Activated effector memory CD4-positive, alpha-beta T cell treated with Interleukin-2 at 50 U/mL for 16 hours (primary cell): Measurements from ENCODE around the gene GPN1.
"Not testable (repeated sequence)": the region's sequence is repeated elsewhere in the genome, so short reads cannot be mapped to it uniquely, and the experiment has no call there.

Experiments
- DNase-seq: peaks from one replicate; pipeline ENCODE4 v3.0.0-alpha.2; 2020

Gene GPN1

DNA sequence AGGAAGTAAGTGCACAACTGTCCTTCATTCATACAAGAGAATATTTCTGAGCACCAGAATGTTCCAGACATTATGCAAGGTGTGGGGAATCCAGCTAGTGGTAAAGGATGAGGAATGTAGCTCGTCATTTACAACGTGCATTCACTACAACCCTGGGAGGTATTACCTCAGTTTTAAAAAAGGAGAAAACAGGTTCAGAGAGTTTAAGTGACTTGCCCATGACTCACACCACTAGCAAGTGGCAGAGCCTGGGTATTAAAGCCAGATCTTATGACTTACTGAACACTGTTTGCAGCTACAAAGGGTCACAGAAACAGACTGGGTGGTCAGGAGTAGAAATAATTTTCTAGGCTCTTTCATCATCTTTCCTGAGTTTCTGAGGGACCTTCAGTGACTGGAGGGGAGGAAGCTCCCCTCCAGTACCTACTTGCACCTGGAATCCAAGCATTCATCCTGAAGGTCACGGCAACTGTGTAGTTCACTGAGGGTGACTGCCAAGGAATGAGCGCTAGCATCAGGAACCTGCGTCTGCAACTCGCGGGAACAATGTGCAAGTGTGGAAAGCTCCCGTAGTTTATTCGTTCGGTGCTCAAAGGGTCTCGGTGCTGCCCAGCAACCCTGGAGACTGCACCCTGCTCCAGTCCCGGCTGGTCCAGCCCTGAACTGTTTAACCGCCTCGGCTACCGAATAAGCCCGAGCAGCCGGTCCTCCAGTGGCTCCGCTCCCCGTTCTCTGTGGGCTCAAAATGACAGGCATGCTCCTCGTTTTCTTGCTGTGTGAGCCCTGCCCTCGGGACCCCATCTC, 685 bp upstream of the GPN1 start:
- no peak for DNase-seq

DNA sequence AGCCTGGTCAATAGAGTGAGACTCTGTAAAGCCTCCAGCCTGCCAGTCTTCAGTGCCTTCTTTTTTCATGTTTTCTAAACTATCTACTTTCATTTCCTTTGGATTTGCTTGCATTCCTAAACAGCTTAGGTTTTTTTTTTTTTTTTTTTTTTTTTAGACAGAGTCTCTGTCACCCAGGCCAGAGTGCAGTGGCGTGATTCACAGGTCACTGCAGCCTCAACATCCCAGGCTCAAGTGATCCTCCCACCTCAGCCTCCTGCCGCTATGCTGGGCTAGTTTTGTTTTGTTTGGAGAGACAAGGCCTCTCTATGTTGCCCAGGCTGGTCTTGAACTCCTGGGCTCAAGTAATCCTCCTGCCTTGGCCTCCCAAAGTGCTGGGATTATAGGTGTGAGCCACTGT, 1.4 kb downstream of the GPN1 start:
- not testable (repeated sequence) for DNase-seq

DNA sequence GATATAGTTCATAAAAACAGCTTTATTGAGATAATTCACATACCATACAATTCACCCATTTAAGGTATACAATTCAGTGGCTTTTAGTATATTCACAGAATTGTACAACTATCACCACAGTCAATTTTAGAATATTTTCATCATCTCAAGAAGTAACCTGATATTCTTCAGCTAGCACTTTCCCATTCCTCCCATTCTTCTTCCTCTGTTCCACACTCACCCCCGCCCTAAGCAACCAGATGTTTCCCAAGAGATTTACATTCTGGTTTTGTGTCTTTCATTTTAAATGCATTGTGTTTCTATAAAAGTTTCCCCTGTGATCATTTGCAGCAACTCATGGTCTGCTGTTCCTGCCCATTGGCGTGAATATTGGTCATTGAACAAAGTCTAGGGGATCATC, 5.4 kb downstream of the GPN1 start:
- no peak for DNase-seq

DNA sequence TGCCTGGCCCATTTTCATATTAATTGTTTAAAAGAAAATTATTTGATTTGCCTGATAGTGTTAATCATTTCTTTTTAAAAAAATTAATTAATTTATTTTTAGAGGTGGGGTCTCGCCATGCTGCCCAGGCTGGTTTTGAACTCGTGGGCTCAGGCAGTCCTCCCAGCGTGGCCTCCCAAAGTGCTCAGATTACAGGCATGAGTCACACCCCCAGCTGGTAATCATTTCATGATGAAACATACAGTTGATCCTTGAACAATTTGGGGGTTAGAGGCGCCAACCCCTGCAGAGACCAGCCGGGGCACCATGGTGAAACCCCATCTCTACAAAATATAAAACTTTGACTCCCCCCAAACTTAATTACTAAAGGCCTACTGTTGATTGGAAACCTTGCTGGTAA, 7.9 kb downstream of the GPN1 start:
- DNase-seq, result no peak

DNA sequence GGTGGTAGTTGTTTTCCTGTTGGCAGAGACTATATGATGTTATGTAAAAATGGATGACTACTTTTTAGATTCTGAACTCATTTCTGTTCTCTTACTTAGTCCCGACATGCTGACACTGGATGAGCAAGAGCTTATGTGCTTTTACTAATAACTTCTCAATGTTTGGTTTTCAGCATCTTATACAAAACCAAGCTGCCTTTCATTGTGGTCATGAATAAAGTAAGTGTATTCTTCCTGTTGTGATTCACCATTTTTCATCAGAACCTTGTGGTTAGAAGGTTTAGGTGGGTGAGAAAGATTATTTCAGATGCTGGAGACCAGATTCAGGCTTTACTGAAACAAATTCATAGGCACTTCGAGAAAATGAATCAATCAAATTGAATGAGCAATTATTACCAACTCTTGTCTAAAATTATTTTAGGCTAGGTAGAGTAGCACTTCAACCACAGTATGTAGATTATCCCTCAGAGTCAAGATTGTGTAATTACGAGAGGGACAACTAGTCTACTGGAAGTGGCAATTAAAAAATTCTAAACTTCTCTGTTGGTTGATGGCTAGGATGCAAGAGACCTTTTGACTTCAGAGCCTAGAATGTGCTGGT, 9.3 kb downstream of the GPN1 start:
- DNase-seq, result no peak

DNA sequence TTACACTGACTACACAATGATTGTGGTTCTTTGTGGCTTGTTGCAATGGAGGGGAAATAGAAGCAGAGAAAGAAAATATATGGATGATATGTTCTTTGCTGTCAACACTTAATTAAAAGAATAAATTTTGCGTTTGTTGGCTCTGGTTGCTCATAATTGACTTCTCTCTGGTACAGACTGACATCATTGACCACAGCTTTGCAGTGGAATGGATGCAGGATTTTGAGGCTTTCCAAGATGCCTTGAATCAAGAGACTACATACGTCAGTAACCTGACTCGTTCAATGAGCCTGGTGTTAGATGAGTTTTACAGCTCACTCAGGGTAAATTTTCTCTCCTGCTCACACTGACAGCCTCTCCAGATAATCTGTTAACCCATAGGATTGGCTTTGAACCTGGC, 9.9 kb downstream of the GPN1 start:
- no peak for DNase-seq

DNA sequence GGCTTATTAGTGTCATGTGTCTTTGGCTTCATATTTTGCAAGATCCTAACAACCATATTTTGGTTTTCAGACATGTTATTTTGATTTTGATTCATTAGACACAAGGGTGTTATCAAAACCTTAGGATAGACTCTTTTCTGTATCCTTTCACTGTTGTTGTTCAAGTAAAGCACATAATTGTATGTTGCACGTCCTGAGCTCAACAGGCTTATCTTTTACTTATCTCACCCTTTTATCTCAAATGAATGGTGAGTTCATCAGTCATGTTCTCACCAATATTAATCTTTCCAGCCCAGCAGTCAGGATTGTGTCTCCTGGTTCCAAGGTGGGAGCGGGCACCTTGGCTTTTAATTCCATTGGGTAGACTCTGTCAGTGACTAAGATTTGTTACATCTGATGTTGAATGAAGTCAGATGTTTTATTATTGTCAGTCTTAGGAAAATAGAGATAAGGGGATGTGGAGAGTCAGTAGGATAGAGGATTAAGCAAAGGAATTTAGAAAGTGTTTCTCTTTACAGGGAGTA, 11.9 kb downstream of the GPN1 start:
- DNase-seq, result no peak

DNA sequence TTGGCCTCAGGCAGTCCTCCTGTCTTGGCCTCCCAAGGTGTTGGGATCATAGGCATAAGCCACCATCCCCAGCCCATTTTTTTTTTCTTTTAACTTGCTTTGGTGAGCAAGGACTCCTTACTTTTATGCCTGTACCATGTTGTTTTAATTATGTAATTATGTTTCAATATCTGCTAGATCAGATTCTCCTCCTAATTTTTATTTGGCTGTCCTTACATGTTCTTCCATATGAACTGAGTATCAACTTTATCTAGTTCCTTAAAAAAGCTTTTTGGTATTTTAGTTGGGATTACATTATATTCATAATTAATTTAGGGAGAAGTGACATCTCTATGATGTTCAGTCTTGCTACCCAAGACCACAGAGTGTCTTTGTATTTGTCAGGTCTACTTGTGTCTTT, 16.3 kb downstream of the GPN1 start:
- DNase-seq, result no peak

DNA sequence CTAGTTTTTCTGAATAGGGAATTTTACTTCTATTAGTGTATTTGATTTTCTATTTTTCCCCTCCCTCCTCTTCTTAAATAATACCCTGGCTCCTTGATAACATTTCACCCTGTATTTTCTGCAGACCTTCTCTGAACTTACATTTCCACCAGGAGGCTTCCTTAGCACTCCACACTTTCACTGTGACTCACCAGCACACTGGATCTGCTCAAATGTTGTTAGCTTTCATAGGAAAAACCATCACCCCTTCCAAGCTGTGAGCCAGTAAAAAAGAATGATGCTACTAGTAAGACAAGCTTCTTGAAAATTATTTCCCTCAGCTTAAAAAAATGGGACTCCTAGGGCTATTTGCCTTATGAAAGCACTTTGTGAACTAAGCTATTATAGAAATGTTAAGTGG, 18.4 kb downstream of the GPN1 start:
- no peak for DNase-seq

DNA sequence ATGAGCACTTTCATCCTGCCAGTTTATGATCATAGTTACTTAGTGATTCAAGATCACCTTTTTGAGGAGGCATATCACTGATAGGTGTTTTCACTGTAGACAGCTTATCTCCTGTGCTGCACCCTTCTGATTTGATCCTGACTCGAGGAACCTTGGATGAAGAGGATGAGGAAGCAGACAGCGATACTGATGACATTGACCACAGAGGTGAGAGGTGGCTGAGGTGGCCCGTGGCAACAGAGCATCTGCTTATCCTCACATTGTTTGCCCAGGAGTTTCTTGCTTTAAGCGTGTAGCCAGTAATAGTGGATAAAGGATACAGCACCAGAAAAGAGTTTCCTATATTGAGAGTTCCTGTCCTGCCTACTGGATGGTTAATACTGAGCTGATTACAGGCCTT, 18.9 kb downstream of the GPN1 start:
- no peak for DNase-seq

DNA sequence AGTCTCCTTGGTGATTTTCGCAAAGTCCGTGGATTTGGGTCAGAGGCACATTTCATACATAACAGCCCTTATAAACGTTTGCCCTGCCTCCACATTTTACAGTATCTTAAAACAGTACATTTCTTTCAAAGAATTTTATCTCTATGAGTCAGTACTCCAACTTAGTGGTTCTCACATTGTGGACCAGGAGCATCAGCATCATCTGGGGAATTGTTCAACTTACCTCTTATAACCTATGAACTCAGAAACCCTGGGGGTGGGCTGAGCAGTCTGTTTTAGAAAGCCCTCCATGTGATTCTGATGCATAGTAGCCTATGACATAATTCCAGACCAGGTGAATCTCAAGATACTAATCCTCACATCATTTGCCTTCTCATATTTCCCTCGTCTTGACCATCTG, 22.2 kb downstream of the GPN1 start:
- no peak for DNase-seq

DNA sequence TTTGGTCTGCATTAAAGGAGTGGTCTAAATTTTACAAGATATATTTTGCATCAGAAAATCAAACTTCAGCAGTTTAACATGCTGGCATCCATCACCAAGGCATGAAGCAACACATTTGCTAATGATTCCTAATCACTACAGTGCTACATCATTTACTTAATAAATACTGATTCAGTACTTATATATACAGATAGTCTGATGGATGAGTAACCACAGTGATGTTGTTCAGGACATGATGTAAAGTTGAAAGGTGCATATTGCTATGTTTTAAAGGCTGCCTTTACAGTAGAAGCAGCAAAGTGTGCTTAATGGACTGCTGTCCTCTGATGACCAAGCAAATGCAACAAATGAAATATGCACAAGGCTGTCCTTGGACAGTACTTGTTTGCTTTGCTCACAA, 23.5 kb downstream of the GPN1 start:
- DNase-seq, result no peak

DNA sequence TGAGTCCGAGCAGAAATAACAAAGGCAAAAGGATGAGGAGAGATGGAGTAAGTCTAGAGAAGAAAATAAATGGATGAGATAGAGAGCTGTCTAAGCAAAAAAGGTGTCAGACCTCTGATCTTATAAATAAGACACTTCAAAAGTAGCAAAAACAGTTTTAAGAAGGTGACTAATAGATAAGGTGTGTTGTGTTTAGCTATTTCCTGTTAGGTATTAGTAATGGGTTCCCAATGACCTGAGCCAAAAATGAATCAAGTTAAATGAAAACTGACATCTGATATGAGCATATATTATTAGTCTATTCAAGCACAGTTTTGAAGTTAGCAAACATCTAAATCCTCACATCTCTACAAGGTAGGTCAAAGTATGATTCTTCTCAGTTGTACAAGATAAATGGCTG, 23.9 kb downstream of the GPN1 start:
- no peak for DNase-seq

DNA sequence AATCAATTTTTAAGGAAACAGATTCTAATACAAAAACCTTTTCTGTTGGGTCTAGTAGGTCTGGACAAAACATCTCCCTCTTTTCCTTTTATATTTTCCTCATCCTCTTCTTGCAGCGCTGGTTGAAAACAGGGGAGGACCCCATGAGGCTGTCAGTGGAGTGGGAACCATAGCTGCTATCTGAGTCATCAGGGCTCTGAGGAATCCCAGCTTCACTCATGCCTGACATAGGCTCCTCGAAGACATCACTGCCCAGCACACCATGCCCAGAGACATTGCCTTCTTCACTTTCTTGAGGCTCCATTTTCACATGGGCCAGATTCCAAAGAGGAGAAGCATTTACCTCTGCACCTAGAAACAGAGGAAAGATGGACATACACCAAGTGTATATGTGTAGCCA, 24.5 kb downstream of the GPN1 start:
- DNase-seq, result no peak

DNA sequence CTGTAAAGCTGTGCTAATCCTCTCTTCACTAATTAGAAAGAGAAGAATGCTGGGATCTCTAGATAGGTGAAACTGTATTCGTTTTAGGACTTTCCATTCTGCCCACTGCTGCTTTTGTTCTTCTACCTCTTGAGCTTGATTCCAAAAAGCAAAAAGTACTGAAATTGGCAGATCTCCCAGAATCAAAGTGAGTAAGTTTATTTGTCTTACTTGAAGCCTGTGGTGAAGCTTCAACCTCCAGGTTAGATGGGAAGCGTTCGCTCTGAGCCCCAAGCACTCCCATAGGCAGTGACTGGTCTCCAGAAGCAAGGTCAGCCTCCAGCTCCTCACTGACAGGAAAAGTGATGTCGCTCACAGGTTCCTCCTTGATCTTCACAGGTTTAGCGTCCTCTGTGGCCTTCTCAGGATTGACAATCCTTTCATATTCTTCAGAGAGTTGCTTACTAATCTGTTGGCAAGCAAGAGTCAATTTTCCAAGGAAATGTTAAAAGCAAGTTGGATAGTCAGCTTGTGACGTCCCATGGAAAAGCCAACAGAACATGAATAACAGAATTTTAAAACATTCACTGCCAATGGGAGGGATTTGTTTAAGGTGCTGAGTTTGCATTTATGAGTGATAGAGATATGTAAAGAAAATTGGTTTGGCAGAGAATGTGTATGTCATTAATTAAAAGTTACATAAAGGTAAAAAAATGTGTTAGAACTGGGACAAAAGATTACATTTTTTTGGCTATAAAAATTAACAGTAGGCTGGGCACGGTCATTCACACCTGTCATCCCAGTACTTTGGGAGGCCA, 26.5 kb downstream of the GPN1 start:
- DNase-seq, result no peak

DNA sequence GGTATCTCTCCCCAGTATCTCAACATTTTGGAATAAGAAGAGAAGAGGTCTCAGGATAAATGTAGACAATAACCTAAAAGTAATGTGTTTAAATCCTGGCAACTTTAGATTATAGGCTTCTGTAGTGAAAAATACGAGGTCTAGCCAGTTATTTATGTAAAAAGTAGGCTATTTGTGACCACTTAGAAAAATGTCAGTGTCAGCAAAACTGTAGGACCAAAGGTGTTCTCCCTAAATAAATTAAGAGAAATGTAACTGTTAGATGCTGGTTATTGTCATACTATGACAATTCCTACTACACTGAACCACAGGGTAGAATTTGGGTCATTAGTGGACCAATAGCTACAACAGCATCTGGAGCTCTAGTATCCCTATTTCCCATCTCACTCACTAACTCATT, 32.5 kb downstream of the GPN1 start:
- no peak for DNase-seq

DNA sequence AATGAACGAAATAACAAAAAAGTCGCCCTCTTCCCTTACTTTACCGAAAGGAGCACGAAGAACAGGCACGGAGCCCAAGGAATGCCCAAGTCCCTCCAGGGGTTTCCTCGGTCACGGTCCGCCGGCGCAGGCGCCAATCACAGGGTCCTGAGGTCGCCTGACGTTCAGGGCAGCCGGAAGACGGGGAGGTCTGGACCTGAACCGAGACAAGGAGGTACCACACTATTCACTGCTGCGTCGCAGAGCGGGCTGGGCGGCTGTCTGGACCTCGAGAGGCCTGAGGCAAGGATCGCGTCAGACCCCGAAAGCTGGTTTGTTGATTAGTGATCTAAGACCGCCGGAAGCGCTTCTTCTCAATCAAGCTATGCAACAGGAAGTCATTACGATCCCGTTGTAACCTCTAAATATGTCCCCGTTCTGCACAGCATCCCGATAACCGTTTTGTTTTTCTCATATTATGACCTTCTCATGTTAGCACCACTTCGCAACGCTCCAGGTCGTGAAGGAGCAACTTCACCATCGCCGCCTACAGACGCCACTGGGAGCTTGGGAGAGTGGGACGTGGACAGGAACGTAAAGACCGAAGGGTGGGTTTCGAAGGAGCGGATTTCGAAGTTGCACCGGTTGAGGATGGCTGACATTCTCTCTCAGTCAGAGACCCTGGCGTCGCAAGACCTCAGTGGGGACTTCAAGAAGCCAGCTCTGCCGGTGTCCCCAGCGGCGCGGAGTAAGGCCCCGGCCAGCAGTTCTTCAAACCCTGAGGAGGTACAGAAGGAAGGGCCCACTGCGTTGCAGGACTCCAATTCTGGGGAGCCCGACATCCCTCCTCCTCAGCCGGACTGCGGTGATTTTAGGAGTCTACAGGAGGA, 34.7 kb downstream of the GPN1 start, which contains the start of the genes SLC4A1AP and SUPT7L:
Gene SLC4A1AP, plus strand, starts transcription at position 605 of the 869 bp plus-strand sequence. Its CDS starts 26 bp downstream, at position 631.
Gene SUPT7L, minus strand, starts transcription at position 330 of the 869 bp plus-strand sequence. CDS start 1,422 bp downstream, outside the sequence.
- peak; percentile 68 for DNase-seq

DNA sequence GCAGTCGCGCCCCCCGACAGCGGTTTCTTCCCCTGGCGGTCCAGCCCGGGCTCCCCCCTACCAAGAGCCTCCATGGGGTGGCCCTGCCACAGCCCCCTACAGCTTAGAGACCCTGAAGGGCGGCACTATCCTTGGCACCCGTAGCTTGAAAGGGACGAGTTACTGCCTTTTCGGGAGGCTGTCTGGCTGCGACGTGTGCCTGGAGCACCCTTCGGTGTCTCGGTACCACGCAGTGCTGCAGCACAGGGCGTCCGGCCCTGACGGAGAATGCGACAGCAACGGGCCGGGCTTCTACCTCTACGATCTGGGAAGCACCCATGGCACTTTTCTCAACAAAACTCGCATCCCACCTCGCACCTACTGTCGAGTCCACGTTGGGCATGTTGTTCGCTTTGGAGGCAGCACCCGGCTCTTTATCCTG, 35.3 kb downstream of the GPN1 start:
- no peak for DNase-seq

DNA sequence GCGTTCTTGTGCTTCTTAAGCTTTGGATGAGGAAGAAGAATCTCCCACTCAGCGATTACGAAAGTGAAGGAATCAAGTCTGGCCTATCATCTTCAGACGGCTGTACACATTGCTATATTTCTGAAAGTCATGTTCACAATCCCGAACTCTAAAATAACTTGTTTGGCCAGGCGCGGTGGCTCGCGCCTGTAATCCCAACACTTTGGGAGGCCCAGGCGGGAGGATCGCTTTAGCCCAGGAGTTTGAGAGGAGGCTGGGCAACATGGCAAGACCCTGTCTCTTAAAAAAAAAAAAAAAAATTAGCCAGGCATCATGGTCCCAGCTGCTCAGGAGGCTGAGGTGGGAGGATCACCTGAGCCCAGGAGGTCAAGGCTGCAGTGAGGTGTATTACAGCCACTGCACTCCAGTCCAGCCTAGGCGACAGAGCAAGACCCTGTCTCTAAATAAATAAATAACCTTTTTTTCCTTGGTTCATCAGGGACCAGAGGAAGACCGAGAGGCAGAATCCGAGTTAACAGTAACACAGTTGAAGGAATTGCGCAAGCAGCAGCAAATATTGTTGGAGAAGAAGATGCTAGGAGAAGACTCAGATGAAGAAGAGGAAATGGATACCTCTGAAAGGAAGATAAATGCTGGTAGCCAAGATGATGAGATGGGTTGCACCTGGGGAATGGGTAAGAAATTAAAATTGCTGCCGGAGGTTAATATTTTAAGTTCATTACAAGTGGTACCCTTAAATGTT, 35.9 kb downstream of the GPN1 start:
- DNase-seq, result no peak

DNA sequence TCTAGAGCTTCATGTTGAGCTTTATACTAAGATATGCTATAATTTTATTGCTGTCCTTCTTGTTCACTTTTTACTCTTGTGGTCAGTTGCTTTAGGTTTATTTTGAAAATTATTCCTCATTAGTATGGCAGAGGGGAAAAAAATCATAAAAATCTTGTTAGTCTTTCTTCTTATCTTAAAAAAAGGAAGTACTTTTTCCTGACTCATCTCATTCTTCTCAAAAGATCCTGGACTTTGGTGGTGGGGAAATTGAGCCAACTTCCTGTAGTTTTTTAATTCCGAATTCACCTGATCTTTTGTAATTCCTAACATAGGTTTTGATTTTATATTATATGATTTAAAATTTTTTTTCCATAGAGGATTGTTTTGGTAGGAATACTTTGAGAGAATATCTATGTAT, 38.6 kb downstream of the GPN1 start:
- DNase-seq, result no peak

DNA sequence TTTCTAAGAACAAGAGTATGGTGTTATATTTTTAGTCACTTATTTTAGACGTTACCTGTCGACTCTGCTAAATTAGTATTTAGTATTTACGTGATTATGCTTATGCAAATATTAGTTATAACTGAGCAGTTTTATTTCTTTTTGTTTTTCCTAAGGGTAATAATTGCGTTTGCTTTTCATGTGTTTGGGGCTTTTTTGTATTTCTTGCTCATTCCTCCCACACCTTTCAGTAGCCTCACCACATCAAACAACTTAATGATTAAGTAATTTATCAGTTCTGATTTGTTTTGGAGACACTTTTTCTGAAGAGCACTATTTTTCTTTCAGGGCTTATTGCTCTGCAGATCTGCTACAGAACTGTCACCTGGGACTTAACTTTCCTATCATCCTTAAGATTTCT, 42.4 kb downstream of the GPN1 start:
- no peak for DNase-seq
